ENCODE data around the gene AHI1.

DNA sequence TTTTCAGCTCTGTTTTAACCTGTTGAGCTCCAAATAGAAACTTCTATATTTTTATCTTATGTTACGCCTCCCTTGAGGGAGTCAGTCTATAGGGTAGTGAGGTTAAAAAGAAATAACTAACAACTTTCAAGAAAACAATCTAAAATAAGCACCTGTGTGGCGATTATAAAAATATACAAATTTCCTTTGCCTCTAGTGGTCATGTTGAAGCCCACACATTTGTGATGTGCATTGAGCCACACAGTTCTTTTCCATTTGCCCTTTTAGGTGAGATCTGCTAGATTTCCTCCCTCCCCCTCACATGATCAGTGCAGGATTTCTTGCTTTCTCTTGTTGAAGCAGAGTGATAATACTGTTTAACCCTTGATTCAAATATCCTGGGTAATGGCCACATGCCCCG lies 232.3 kb downstream of the AHI1 start:
- TF ChIP-seq, protein P1, sequence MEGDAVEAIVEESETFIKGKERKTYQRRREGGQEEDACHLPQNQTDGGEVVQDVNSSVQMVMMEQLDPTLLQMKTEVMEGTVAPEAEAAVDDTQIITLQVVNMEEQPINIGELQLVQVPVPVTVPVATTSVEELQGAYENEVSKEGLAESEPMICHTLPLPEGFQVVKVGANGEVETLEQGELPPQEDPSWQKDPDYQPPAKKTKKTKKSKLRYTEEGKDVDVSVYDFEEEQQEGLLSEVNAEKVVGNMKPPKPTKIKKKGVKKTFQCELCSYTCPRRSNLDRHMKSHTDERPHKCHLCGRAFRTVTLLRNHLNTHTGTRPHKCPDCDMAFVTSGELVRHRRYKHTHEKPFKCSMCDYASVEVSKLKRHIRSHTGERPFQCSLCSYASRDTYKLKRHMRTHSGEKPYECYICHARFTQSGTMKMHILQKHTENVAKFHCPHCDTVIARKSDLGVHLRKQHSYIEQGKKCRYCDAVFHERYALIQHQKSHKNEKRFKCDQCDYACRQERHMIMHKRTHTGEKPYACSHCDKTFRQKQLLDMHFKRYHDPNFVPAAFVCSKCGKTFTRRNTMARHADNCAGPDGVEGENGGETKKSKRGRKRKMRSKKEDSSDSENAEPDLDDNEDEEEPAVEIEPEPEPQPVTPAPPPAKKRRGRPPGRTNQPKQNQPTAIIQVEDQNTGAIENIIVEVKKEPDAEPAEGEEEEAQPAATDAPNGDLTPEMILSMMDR (conservative IDR thresholded peaks at IDR 0.05; ENCODE audit: low read length), result peak; percentile 71
- TF ChIP-seq EZH2phosphoT487 (IDR thresholded peaks at IDR 0.05; ENCODE audit: borderline replicate concordance, low read depth, low read length), result no peak
